Naive B cell (primary cell): Measurements from ENCODE around the gene TMEM132D. TPM values are rescaled to one million over a fixed set of nuclear protein-coding genes. Genes with fewer than 3 reads are reported as not detected.

Experiments
- ATAC-seq, 2 donors: fragments of 150-1000 bp; cut with Tn5 transposase; 2 replicates each; pipeline ENCODE4 v1.10.0; 2021; ENCODE audit warnings: low read depth in 2 of 2, mild to moderate bottlenecking in 2 of 2, moderate library complexity in 2 of 2
- DNase-seq: peaks from one replicate; pipeline ENCODE4 v3.0.0; 2022
- H3K27ac Mint-ChIP-seq, 6 donors: one replicate each; pipeline ENCODE4 v1.8.0; 2020 to 2022; ENCODE audit warnings: mild to moderate bottlenecking in 6 of 6, mixed read lengths in 6 of 6, moderate library complexity in 5 of 6, inconsistent platforms in 2 of 6
- H3K27me3 Mint-ChIP-seq, 3 donors: one replicate each; pipeline ENCODE4 v1.8.0; 2021 to 2022; ENCODE audit warnings: mixed read lengths in 3 of 3, mild to moderate bottlenecking in 1 of 3
- H3K36me3 Mint-ChIP-seq, 2 donors: one replicate each; pipeline ENCODE4 v1.8.0; 2020 to 2022; ENCODE audit warnings: mixed read lengths in 2 of 2, inconsistent platforms in 1 of 2, mild to moderate bottlenecking in 1 of 2
- H3K4me1 Mint-ChIP-seq, 3 donors: one replicate each; pipeline ENCODE4 v1.8.0; 2020 to 2022; ENCODE audit warnings: mixed read lengths in 3 of 3, inconsistent platforms in 1 of 3, mild to moderate bottlenecking in 1 of 3, moderate library complexity in 1 of 3
- H3K4me3 Mint-ChIP-seq, 8 donors: one replicate each; pipeline ENCODE4 v1.8.0; 2020 to 2022; ENCODE audit warnings: mild to moderate bottlenecking in 8 of 8, mixed read lengths in 8 of 8, moderate library complexity in 8 of 8, inconsistent platforms in 2 of 8
- H3K9me3 Mint-ChIP-seq, 7 donors: one replicate each; pipeline ENCODE4 v1.8.0; 2020 to 2022; ENCODE audit warnings: mixed read lengths in 7 of 7, mild to moderate bottlenecking in 5 of 7, inconsistent platforms in 2 of 7, moderate library complexity in 1 of 7
- polyA plus RNA-seq, 6 donors: library from polyadenylated mRNA; unstranded; fragments of 300-500 nt; fragmentation: Illumina TruSeq; gene quantifications; one replicate each; pipeline ENCODE4 v1.2.3, GENCODE V29; 2021; ENCODE audit warnings: low read depth in 6 of 6

TMEM132D gene
- polyA plus RNA-seq, 6 donors from 2014 or later = not detected

DNA sequence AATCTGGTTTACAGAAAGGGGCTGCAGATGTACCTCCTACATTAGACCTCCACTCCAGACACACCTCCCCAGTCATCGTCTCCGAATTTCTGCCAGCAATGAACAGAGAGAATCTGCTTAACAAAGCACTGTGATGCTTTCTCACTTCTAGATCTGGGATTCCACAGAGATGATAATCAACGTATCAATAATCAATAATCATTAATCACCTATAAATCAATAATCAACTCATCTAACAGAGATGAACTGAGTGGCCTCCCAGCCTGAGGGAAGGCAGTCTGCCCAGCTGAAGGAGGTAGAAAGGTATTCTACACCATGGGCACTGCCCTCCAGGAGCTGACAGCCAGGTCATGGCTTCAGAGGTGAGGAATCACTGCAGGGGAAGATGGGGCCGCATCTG is 183.2 kb downstream of the TMEM132D start:
- Mint-ChIP-seq H3K27me3 (no peaks in the 10 kb centered on the region), H3K27ac (no peak overlapping the region), H3K4me1 (no peaks in the 10 kb centered on the region), H3K9me3 (peaks cover 0 to 12% (median 9%) of the 10 kb centered on the region in 7 donors), H3K36me3 (no peaks in the 10 kb centered on the region), H3K4me3 (no peak overlapping the region)
- DNase-seq = no peak
- no peak for ATAC-seq

DNA sequence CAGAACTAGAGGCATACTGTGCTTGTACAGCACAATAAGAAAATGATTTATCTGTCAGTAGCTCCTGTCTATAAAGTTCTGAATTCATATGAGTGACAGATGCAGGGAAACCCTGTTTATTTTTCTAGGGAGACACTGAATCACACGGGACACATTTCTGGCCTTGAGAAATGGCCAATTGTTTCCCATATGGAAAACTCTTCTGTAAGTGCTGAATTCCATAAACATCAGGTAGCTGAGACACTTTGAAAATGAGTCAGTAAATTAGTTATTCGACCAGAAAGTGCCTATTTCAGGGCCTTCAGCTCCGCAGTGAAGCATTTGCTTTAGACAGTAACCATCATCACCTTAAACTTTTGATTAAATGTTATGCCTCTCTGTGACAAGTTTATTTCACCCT is 184.4 kb downstream of the TMEM132D start:
- ATAC-seq = no peak
- Mint-ChIP-seq H3K27me3 (no peaks in the 10 kb centered on the region), H3K9me3 (peaks cover 0 to 15% (median 8%) of the 10 kb centered on the region in 7 donors), H3K4me3 (no peak overlapping the region), H3K4me1 (no peaks in the 10 kb centered on the region), H3K27ac (no peak overlapping the region), H3K36me3 (no peaks in the 10 kb centered on the region)
- no peak for DNase-seq

DNA sequence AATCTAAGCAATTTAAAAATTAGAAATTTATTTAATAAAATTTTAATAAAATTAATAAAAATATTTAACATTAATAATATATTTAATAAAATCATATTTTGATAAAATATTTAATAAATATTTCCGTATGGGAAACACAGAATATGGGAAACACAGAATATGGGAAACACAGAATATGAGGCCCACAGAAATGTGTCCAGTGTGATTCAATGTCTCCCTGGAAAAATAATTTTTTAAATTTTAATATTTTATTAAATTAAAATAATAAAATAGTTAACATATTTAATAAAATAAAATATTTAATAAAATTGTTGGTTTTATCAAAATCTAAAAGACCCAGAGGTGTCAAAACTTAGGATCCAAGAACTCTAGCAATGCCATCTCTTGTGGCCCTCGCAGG is 186.4 kb downstream of the TMEM132D start:
- peaks cover 0 to 9% (median 4%) of the 10 kb centered on the region in 7 donors for H3K9me3 Mint-ChIP-seq
- H3K4me3 Mint-ChIP-seq = no peak overlapping the region
- no peak for DNase-seq

DNA sequence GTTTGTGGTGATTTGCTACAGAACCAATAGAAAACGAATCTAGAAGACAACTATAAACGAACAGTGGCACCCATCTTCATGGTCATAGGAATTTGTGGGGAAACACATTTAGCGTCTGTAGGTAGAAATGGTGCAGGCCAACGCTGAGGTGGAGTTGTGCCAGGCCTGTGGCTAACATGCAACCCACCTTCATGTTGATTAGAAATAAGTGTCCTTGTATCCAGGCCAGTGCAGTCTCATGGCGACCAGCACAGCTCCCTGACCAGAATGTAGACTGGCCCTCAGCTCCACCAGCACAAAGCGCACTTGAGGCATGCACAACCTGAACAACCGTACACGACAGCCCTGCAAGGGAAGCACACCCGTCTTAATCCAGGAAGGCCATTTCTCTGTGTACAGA is 187.0 kb downstream of the TMEM132D start:
- H3K9me3 Mint-ChIP-seq = peaks cover 0 to 9% (median 4%) of the 10 kb centered on the region in 7 donors
- H3K27ac Mint-ChIP-seq = no peak overlapping the region
- H3K36me3 Mint-ChIP-seq = no peaks in the 10 kb centered on the region
- DNase-seq = no peak
- H3K4me3 Mint-ChIP-seq = no peak overlapping the region
- H3K27me3 Mint-ChIP-seq = no peaks in the 10 kb centered on the region
- no peak for ATAC-seq
- H3K4me1 Mint-ChIP-seq = no peaks in the 10 kb centered on the region

More for the DNA sequence above, 186.4 kb downstream of the TMEM132D start:
- no peaks in the 10 kb centered on the region for H3K36me3 Mint-ChIP-seq
- no peaks in the 10 kb centered on the region for H3K27me3 Mint-ChIP-seq
- no peak overlapping the region for H3K27ac Mint-ChIP-seq
- no peaks in the 10 kb centered on the region for H3K4me1 Mint-ChIP-seq
- no peak for ATAC-seq

DNA sequence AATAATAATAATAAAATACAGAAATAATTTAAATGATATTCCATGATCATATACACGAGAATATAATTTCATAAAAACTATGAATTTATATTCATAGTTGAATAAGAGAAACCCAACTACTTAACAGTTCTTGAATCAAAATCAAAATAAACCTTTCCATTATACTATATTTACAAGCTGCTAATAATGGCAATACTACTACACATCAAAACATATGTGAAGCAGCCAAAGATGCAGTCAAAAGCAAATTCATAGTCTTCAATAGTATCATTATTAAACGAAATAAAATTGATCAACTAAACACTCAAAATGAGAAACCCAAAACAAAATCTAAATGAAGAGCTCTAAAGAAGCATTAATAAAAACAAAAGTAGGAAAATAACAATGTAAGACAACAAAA is 197.1 kb downstream of the TMEM132D start:
- H3K4me1 Mint-ChIP-seq = no peaks in the 10 kb centered on the region
- peaks cover 0 to 7% of the 10 kb centered on the region in 2 donors for H3K36me3 Mint-ChIP-seq
- DNase-seq (no peak), ATAC-seq (no peak)
- no peak overlapping the region for H3K4me3 Mint-ChIP-seq
- no peaks in the 10 kb centered on the region for H3K27me3 Mint-ChIP-seq
- peaks cover 17 to 67% (median 27%) of the 10 kb centered on the region in 7 donors for H3K9me3 Mint-ChIP-seq
- H3K27ac Mint-ChIP-seq = no peak overlapping the region

DNA sequence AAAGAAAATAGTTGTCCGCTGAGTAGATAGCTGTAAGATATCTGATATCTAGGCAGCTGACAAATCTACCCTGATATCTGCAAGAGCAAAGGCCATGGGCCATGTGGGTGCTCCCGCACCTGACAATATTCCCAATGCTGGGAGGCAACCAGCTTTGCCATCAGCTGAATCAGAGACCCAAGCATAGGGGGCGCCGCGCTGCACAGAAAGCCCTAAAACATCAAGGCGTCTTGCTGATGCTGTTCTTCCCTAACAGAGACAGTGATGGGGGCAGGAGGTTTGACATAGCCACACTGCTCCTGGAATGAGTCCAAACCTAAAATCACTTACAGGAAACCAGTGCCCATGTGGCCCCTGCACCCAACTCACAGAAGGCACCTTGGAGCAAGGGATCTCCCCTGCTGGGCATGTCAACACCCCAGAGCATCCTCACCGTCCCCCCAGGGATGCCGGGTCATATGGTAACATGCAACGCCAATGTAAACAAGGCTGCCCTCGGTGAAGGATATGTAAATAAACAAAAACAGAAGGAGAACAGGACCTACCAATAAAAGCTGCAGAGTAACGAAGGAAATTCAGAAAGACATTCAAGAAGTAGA is 199.5 kb downstream of the TMEM132D start:
- DNase-seq = no peak
- Mint-ChIP-seq H3K27ac (no peak overlapping the region), H3K27me3 (no peaks in the 10 kb centered on the region), H3K36me3 (peaks cover 0 to 7% of the 10 kb centered on the region in 2 donors), H3K4me3 (no peak overlapping the region), H3K4me1 (no peaks in the 10 kb centered on the region), H3K9me3 (peaks cover 12 to 56% (median 23%) of the 10 kb centered on the region in 7 donors)
- ATAC-seq = no peak

DNA sequence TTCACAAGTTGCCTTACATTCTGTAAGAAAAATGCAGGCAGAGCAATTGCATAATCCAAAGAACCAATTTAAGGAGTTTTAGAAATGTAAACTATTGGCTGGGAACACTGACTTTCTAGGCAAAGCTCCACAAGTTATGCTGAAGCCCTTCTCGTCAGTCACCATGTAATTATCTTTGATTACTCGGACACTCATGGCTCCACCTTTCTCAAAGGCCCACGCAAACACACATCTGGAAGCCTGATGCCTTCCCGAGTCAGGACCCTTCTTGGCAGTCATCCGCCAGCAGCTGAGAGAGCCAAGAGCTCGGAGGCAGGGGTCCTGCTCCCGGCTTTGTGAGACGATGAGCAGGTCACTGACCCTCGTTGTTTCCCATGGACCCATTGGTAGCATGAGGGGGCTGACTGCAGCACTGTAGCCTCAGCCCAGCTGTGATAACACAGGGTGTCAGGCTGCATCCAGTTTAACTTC is 202.2 kb downstream of the TMEM132D start:
- no peaks in the 10 kb centered on the region for H3K27me3 Mint-ChIP-seq
- no peak for DNase-seq
- H3K27ac Mint-ChIP-seq = no peak overlapping the region
- H3K36me3 Mint-ChIP-seq = no peaks in the 10 kb centered on the region
- no peaks in the 10 kb centered on the region for H3K4me1 Mint-ChIP-seq
- H3K4me3 Mint-ChIP-seq = no peak overlapping the region
- peaks cover 8 to 40% (median 18%) of the 10 kb centered on the region in 7 donors for H3K9me3 Mint-ChIP-seq
- ATAC-seq = no peak

DNA sequence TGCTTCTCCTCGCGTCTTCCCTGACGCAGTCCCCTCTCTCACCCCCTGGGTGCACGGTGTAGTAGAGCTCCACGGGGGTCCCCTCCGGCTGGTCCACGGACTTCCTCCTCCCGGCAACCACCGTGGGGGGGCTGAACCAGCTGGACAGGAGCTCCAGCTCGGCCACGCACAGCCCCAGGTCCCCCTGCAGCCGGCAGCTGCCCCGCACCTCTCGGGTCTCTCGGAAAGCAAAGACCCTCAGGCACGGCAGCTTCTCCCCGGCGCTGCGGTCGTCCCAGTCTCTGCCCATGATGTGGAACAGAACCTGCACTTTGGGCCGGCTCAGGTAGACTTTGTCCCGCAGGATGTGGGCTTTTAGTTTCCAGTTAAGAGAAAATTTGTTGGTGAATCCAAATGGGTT is 203.8 kb downstream of the TMEM132D start:
- H3K4me1 Mint-ChIP-seq = no peaks in the 10 kb centered on the region

DNA sequence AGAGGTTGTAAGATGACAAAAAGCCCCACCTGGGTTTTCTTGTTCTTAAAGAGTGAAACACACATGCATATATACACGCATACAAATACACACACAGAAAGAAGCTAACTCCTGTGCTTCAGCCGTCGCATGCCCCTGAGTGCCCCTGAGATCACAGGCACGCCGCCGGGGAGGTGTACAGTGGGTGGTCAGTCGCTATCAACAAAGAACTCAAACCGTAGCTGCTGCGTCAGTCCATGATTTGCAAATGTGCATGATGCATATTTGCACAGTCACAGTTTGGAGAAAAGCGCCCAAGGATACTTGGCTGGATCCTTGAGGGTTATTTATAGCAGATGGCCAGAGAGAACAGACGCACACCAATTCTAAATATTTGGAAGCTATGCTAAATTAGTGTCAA is 206.9 kb downstream of the TMEM132D start:
- H3K4me3 Mint-ChIP-seq = no peak overlapping the region
- no peaks in the 10 kb centered on the region for H3K4me1 Mint-ChIP-seq
- H3K36me3 Mint-ChIP-seq = no peaks in the 10 kb centered on the region
- DNase-seq (no peak), ATAC-seq (no peak)
- no peaks in the 10 kb centered on the region for H3K27me3 Mint-ChIP-seq
- H3K27ac Mint-ChIP-seq = no peak overlapping the region
- H3K9me3 Mint-ChIP-seq = peaks cover 0 to 11% (median 5%) of the 10 kb centered on the region in 7 donors

More for the DNA sequence above, 203.8 kb downstream of the TMEM132D start:
- ATAC-seq (no peak), DNase-seq (no peak)
- H3K4me3 Mint-ChIP-seq = no peak overlapping the region
- H3K36me3 Mint-ChIP-seq = no peaks in the 10 kb centered on the region
- no peak overlapping the region for H3K27ac Mint-ChIP-seq
- no peaks in the 10 kb centered on the region for H3K27me3 Mint-ChIP-seq
- H3K9me3 Mint-ChIP-seq = peaks cover 6 to 23% (median 18%) of the 10 kb centered on the region in 7 donors

DNA sequence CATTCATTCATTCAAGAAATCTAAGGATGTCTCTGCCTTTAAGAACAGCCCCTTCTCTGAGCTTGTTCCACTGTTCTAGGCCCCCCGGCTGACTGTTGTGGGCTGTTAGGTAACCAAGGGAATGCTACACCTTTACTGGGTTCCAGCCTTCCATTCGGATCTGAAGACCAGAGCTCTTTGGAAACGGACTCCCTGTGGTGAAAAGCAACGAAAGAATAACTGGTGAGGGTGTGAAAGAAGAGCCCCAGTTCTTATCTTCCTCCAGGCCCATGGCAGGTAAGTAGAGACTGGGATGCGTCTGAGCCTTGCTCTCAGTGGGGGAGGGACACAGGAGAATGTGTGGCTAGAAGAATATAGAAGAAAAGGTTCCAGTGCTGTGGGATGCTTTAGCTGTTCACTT is 207.4 kb downstream of the TMEM132D start:
- DNase-seq (no peak), ATAC-seq (no peak)
- no peak overlapping the region for H3K27ac Mint-ChIP-seq
- no peaks in the 10 kb centered on the region for H3K4me1 Mint-ChIP-seq
- no peak overlapping the region for H3K4me3 Mint-ChIP-seq
- H3K27me3 Mint-ChIP-seq = no peaks in the 10 kb centered on the region
- H3K9me3 Mint-ChIP-seq = peaks cover 0 to 11% (median 6%) of the 10 kb centered on the region in 7 donors
- no peaks in the 10 kb centered on the region for H3K36me3 Mint-ChIP-seq

DNA sequence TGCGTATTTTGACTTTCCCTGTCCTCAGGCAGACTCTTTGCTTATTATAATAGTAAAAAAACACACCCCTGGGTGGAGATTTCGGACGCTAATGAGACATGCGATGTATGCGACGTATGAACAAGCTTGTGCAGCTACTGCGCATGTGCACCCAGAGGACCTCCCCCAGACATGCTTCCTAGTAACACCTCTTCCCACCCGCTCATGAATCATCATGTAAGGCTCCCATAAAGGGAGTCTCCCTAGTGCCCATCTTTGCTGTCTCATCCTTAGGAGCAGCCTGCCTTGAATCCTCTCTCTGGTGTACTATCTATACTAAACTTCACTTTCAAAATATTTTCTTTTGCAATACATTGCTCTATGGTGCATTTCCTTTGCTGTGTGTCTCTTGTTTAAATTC is 210.1 kb downstream of the TMEM132D start:
- Mint-ChIP-seq H3K9me3 (peaks cover 0 to 6% (median 2%) of the 10 kb centered on the region in 7 donors), H3K4me3 (no peak overlapping the region), H3K27me3 (no peaks in the 10 kb centered on the region), H3K36me3 (no peaks in the 10 kb centered on the region), H3K27ac (no peak overlapping the region), H3K4me1 (no peaks in the 10 kb centered on the region)
- no peak for DNase-seq
- ATAC-seq = no peak

DNA sequence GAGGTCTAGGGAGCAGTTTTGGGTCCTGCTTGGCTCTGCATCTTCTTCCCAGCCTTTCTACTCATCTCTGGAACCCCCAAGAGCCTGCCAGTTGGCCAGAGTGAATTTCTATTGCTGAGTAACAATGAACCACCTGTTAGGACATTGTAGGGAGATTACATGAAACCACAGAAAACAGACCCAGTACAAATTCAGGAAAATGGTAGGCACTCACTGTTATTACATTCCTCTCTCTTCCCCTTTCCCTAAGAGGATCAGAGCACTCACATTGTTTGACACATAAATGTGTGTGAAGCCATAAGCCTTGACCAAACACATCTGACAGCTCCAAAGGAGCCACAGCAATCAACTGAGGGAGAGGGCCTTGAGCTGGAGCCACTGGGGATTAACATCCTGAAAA is 216.1 kb downstream of the TMEM132D start:
- ATAC-seq = no peak
- no peaks in the 10 kb centered on the region for H3K27me3 Mint-ChIP-seq

DNA sequence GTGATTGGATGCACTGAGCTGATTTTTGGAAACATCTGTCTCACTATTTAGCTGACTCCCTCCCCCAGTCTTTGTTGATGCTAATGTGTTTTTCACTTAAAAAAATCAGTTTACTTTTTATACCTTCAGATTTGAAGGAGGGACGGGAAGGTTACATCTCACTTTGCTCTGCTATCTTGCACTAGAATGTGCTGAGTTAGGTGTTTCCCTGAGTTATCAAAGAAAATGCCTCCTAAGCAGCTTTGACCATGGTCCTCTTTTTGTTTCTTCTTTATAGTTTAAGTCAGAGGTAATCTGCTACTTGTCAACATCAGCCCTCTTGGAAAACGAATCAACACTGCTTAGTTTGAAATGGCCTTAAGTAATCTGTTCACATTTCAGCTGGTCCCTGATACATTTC is 222.0 kb downstream of the TMEM132D start:
- no peak overlapping the region for H3K27ac Mint-ChIP-seq
- H3K36me3 Mint-ChIP-seq = peaks cover 0 to 6% of the 10 kb centered on the region in 2 donors
- no peak overlapping the region for H3K4me3 Mint-ChIP-seq
- DNase-seq = no peak
- H3K9me3 Mint-ChIP-seq = peaks cover 10 to 34% (median 15%) of the 10 kb centered on the region in 7 donors
- H3K4me1 Mint-ChIP-seq = no peaks in the 10 kb centered on the region
- H3K27me3 Mint-ChIP-seq = no peaks in the 10 kb centered on the region
- no peak for ATAC-seq

More for the DNA sequence above, 216.1 kb downstream of the TMEM132D start:
- Mint-ChIP-seq H3K36me3 (peaks cover 0 to 6% of the 10 kb centered on the region in 2 donors), H3K4me3 (no peak overlapping the region), H3K9me3 (peaks cover 9 to 25% (median 14%) of the 10 kb centered on the region in 7 donors), H3K27ac (no peak overlapping the region), H3K4me1 (no peaks in the 10 kb centered on the region)
- DNase-seq = no peak

DNA sequence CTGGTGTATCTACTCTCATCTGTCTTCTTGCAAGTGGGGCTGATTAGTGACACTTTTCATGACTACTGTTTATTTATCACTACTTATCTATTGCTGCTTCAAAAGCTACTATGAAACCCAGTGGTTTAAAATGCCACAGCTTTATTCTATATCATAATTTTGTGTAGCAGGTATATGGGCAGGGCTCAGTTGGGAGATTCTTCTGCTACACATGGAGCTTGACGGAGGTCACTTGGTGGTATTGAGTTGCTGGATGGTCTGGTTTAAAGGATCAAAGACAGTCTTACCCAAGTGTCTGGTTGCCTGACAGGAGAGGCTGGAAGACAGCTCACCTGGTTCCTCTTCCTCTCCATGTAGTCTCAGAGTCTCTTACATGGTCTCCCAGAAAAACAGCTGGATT is 222.7 kb downstream of the TMEM132D start:
- ATAC-seq = no peak
- H3K27ac Mint-ChIP-seq = no peak overlapping the region
- no peaks in the 10 kb centered on the region for H3K27me3 Mint-ChIP-seq
- no peak for DNase-seq
- H3K9me3 Mint-ChIP-seq = peaks cover 11 to 33% (median 15%) of the 10 kb centered on the region in 7 donors
- no peak overlapping the region for H3K4me3 Mint-ChIP-seq
- peaks cover 0 to 6% of the 10 kb centered on the region in 2 donors for H3K36me3 Mint-ChIP-seq
- no peaks in the 10 kb centered on the region for H3K4me1 Mint-ChIP-seq
